Gastrocnemius medialis (tissue), 4 donors: ENCODE measurements around the gene GM2A. TPM values are rescaled to one million over a fixed set of nuclear protein-coding genes. Genes with fewer than 3 reads are reported as not detected.
A peak's percentile ranks its signal among the peaks of the same experiment; 100 is the strongest.

Experiments used
- ATAC-seq, 2 donors: fragments of 150-250 bp; one replicate each; pipeline ENCODE4 v1.9.1; 2016
- DNase-seq, 2 donors: peaks; one replicate each; pipeline ENCODE4 v3.0.0-alpha.2; 2019
- H3K27ac ChIP-seq, 4 donors: fragments of 200-600 bp; sonication (generic); 1 replicate in 1 of 4; 2 replicates in 3 of 4; pipeline ENCODE4 v1.5.1; 2016 to 2018; ENCODE audit warnings: mild to moderate bottlenecking in 2 of 4, moderate library complexity in 1 of 4
- H3K27me3 ChIP-seq, 3 donors: fragments of 200-600 bp; sonication (generic) in 2 of 3; 1 replicate in 1 of 3; 2 replicates in 2 of 3; pipeline versions ENCODE4 v1.5.1 to v1.6.0; 2016 to 2019; ENCODE audit warnings: mild to moderate bottlenecking in 1 of 3, moderate library complexity in 1 of 3
- H3K36me3 ChIP-seq, 2 donors: fragments of 200-600 bp; sonication (generic) in 1 of 2; one replicate each; pipeline ENCODE4 v1.5.1; 2017 to 2018
- H3K4me1 ChIP-seq, 2 donors: fragments of 200-600 bp; sonication (generic) in 1 of 2; one replicate each; pipeline ENCODE4 v1.5.1; 2016 to 2017; ENCODE audit warnings: mild to moderate bottlenecking in 2 of 2
- H3K4me3 ChIP-seq, 4 donors: fragments of 200-600 bp; sonication (generic) in 3 of 4; 1 replicate in 1 of 4; 2 replicates in 3 of 4; pipeline ENCODE4 v1.5.1; 2016 to 2019; ENCODE audit warnings: mild to moderate bottlenecking in 2 of 4
- H3K9me3 ChIP-seq, 3 donors: fragments of 200-600 bp; sonication (generic) in 2 of 3; 1 replicate in 1 of 3; 2 replicates in 2 of 3; pipeline ENCODE4 v1.5.1; 2016 to 2019
- CTCF ChIP-seq, 5 experiments: fragments of 450-650 bp in 3 of 5; fragments of 200-600 bp in 2 of 5; sonication (generic) in 2 of 5; IDR thresholded peaks in 4 of 5; conservative IDR thresholded peaks in 1 of 5; 1 replicate in 4 of 5; 2 replicates in 1 of 5; pipeline ENCODE4 v1.5.1; 2016 to 2019; ENCODE audit warnings: antibody characterized with exemption in 5 of 5, mild to moderate bottlenecking in 3 of 5, moderate library complexity in 3 of 5
- POLR2A ChIP-seq, 2 donors: fragments of 450-650 bp; IDR thresholded peaks; one replicate each; pipeline ENCODE4 v1.6.1; 2017; ENCODE audit warnings: antibody characterized with exemption in 2 of 2, mild to moderate bottlenecking in 2 of 2, moderate library complexity in 2 of 2
- in situ Hi-C, 4 donors: fragments of 200-750 bp; cut with MboI; loops; one replicate each; pipeline versions ENCODE4 v1.15.0 to v1.8.0; 2017; ENCODE audit warnings: low sequenced_read_pairs in 4 of 4
- intact Hi-C: fragments of 100-400 bp; cut with DNase I; formaldehyde crosslinking; loops from one replicate; pipeline ENCODE4 v1.15.1; 2023; ENCODE audit warnings: low total_unique reads
- total RNA-seq, 4 donors: library from RNA; depleted of rRNA; stranded (reverse); fragments of >200 nt; gene quantifications; one replicate each; pipeline versions ENCODE4 v1.1.0 to v1.2.3, GENCODE V29; 2016

The GM2A gene
- total RNA-seq, 4 donors from 2014 or later: 5.0 to 7.2 (median 5.7) TPM

GRCh38 chr5:151295791-151296477, 42.9 kb downstream of the GM2A start:
- H3K4me1 ChIP-seq: no peaks in the 10 kb centered on the region
- H3K27me3 ChIP-seq: no peaks in the 10 kb centered on the region
- H3K9me3 ChIP-seq: no peaks in the 10 kb centered on the region
- no peak for TF ChIP-seq POLR2A (IDR thresholded peaks at IDR 0.05)
- no peak for TF ChIP-seq CTCF (IDR thresholded peaks at IDR 0.05 in 4 of 5, conservative IDR thresholded peaks at IDR 0.05 in 1 of 5)
- no peak for DNase-seq
- no peak for ATAC-seq
- H3K27ac ChIP-seq: no peak overlapping the region
- no peak overlapping the region for H3K4me3 ChIP-seq
- intact Hi-C loops (no loop called here), in situ Hi-C loops (no loop called here)
- no peaks in the 10 kb centered on the region for H3K36me3 ChIP-seq

- ATAC-seq: no peak
These were observed 43.5 kb downstream of the GM2A start for GRCh38 chr5:151296478-151296830.

GRCh38 chr5:151296974-151297373, 44.0 kb downstream of the GM2A start:
- ATAC-seq (no peak), DNase-seq (no peak)
- Histone ChIP-seq H3K27me3 (no peaks in the 10 kb centered on the region), H3K4me3 (no peak overlapping the region), H3K4me1 (no peaks in the 10 kb centered on the region), H3K9me3 (no peaks in the 10 kb centered on the region), H3K27ac (no peak overlapping the region), H3K36me3 (no peaks in the 10 kb centered on the region)
- in situ Hi-C loops: no loop called here
- TF ChIP-seq POLR2A (IDR thresholded peaks at IDR 0.05) (no peak), CTCF (IDR thresholded peaks at IDR 0.05 in 4 of 5, conservative IDR thresholded peaks at IDR 0.05 in 1 of 5) (no peak)
- intact Hi-C loops: no loop called here

More at GRCh38 chr5:151296478-151296830, 43.5 kb downstream of the GM2A start:
- DNase-seq: no peak
- intact Hi-C loops (no loop called here), in situ Hi-C loops (no loop called here)
- Histone ChIP-seq H3K4me3 (no peak overlapping the region), H3K27me3 (no peaks in the 10 kb centered on the region), H3K27ac (no peak overlapping the region), H3K9me3 (no peaks in the 10 kb centered on the region), H3K36me3 (no peaks in the 10 kb centered on the region), H3K4me1 (no peaks in the 10 kb centered on the region)
- TF ChIP-seq CTCF (IDR thresholded peaks at IDR 0.05 in 4 of 5, conservative IDR thresholded peaks at IDR 0.05 in 1 of 5): no peak
- TF ChIP-seq POLR2A (IDR thresholded peaks at IDR 0.05): no peak

- in situ Hi-C loops: no loop called here
- intact Hi-C loops: no loop called here
- H3K9me3 ChIP-seq: no peaks in the 10 kb centered on the region
- ATAC-seq: peak; percentile 74 to 91
- H3K27ac ChIP-seq: no peak overlapping the region
- no peak for TF ChIP-seq POLR2A (IDR thresholded peaks at IDR 0.05)
- peak in 4 of 5 experiments; percentile 23 to 63 (median 46) for TF ChIP-seq CTCF (IDR thresholded peaks at IDR 0.05 in 4 of 5, conservative IDR thresholded peaks at IDR 0.05 in 1 of 5)
- H3K27me3 ChIP-seq: no peaks in the 10 kb centered on the region
- H3K36me3 ChIP-seq: no peaks in the 10 kb centered on the region
- H3K4me3 ChIP-seq: no peak overlapping the region
- DNase-seq: peak in 1 of 2 donors; percentile 38
- H3K4me1 ChIP-seq: no peaks in the 10 kb centered on the region
These were observed 45.3 kb downstream of the GM2A start for GRCh38 chr5:151298063-151298855.
